Aortic smooth muscle cell (primary cell): ENCODE data around the gene PTK7. TPM values are rescaled to one million over a fixed set of nuclear protein-coding genes. Genes with fewer than 3 reads are reported as not detected.

Experiments used
- total RNA-seq: library from RNA; depleted of rRNA; stranded (reverse); fragments of >200 nt; gene quantifications from 2 replicates; pipeline ENCODE4 v1.2.3, GENCODE V29; 2014

The PTK7 gene
- total RNA-seq = 13.2 and 13.7 TPM in 2 replicates

DNA sequence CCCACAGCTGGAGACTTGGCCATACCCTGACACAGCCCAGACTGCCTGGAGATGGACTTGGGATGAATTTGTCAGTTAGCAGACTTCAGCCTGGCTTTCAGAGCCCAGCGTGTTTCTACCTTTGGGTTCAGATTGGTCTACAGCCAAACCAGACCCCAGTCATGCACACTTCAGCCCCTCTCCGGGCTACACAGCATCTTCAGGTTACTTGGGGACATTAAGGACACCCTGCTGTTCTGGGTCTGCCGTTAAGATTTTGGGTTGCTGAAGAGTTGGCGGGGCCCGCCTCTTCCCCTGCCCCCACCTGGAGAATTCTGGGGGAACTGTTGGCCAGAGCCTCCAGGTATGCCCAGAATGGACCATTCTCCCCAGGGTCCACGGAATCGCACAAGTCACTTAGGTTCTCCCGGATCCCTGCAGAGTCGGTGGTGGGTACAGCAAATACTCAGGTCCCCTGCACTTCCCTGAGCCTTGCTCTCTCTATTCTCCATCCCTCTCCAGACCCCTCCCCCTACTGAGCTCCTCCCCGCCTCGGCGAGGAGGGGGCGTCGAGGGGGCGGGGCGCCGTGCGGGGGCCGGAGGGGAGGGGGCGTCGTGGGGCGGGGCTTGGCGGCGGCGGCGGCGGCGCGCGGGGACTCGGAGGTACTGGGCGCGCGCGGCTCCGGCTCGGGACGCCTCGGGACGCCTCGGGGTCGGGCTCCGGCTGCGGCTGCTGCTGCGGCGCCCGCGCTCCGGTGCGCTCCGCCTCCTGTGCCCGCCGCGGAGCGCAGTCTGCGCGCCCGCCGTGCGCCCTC, at the start of gene PTK7:
TSS of gene PTK7 (plus strand) at position 645 of the 794 bp plus-strand sequence. CDS start 175 bp downstream, outside the sequence.

GRCh38 chr6:43053545-43054205, 22.4 kb upstream of the PTK7 start, which contains the start of gene CUL7:
CUL7 (minus strand) TSS chr6:43053851; CDS start chr6:43052788, 1,063 bp downstream.

DNA sequence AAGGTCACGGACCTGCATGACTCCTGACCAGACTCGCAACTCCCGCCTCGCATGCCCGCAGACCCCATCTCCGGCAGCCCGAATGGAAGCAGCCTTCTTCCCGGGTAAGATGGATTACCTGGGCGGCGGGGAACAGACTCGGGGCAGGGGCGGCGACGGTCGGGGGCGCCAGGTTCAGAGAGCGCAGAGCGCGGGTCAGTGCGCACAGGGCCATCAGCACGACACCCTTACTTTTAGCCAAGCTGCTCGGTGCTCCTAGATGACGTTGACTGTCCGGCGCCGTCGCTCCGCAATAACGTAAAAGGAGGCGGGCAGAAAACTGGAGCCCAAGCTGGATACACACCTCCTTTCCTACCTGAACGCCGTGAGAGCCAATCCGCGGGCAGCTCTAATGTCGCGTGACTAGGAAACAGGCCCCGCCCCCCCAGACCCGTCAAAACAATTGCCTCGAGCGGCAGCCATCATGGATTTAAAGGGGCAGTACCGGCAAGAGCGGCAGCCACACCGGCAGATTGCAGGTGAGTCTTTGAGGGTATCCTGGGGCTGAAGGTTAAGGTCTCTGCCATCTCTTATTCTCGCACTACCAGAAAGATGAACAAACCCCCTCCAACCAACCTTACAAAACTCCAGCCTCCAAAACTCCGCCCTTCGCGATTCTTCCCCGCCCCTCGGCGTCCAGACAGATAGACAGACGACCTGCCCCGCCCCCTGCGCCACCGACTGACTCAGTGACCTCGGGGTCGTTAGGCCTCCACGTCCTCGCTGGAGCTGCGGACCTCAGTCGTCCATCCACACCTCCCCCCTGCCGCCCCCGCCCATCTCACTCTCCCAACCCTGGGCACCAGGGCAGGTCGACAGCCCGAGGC, 16.7 kb upstream of the PTK7 start, which contains the start of the genes KLC4 and MRPL2:
TSS of gene KLC4 (plus strand) at position 464 of the 866 bp plus-strand sequence. CDS start 1,705 bp downstream, outside the sequence.
TSS of gene MRPL2 (minus strand) at position 267 of the 866 bp plus-strand sequence. CDS start at position 214, 53 bp downstream.

DNA sequence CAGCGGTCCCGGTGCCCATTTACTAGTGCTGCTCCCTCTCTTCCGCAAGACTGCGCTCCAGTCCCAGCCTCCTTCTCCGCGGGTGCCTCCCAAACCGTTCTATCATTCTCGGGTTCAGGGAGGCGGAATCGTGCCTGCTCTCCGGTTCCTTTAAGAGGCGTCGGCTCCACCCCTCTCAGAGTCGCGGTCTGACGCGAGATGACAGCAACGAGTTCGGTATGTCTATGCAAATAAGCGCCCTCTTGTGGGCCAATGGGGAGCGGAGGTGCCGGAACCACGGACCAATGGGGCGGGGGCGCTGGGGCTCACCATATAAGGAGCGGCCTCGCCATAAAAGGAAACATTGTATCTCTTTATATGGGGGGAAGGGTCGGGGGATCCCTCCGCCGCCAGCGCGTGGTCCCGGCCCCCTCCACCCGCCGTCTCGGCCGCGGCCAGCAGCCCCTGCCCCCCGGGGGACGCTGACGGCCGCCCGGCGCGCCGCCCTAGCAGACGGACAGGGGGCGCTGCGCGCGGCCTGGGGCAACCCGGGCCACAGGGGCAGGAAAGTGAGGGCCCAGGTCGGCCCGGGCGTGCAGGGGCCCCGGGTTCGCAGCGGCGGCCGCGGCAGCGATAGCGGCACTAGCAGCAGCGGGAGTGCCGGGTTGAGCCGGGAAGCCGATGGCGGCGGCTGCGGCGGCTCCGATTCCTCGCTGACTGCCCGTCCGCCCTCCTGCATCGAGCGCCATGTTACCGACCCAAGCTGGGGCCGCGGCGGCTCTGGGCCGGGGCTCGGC, 95.0 kb downstream of the PTK7 start, which contains the start of gene SRF:
TSS of gene SRF (plus strand) at position 339 of the 776 bp plus-strand sequence. CDS start at position 727, 388 bp downstream.

GRCh38 chr6:43181942-43182860, 106.1 kb downstream of the PTK7 start, which contains the start of gene CUL9:
CUL9 (plus strand) TSS chr6:43182196; CDS start chr6:43184311, 2,115 bp downstream.

Other genes with a start within 250 kb of the PTK7 start
- 78.2 and 79.4 TPM in 2 replicates for gene RPL7L1, start 196.7 kb upstream of the PTK7 start, total RNA-seq
- 0.12 TPM in 1 of 2 replicates, not detected in the other for gene PTCRA, start 160.3 kb upstream of the PTK7 start, total RNA-seq
- 25.8 and 31.8 TPM in 2 replicates for gene CNPY3, start 146.8 kb upstream of the PTK7 start, total RNA-seq
- gene GNMT, start 115.6 kb upstream of the PTK7 start, total RNA-seq = 0.19 TPM in 1 of 2 replicates, not detected in the other
- gene PEX6, start 97.1 kb upstream of the PTK7 start, total RNA-seq = 24.0 and 35.3 TPM in 2 replicates
- 37.7 and 40.0 TPM in 2 replicates for gene PPP2R5D, start 91.7 kb upstream of the PTK7 start, total RNA-seq
- 81.7 and 91.8 TPM in 2 replicates for gene MEA1, start 62.4 kb upstream of the PTK7 start, total RNA-seq
- 78.5 and 82.6 TPM in 2 replicates for gene KLHDC3, start 62.1 kb upstream of the PTK7 start, total RNA-seq
- 100.0 and 110 TPM in 2 replicates for gene RRP36, start 54.7 kb upstream of the PTK7 start, total RNA-seq
- 28.1 and 36.9 TPM in 2 replicates for gene CUL7, start 22.5 kb upstream of the PTK7 start, total RNA-seq
- gene MRPL2, start 16.9 kb upstream of the PTK7 start, total RNA-seq = 15.3 and 16.6 TPM in 2 replicates
- 11.4 and 15.2 TPM in 2 replicates for gene KLC4, start 16.7 kb upstream of the PTK7 start, total RNA-seq
- gene SRF, start 95.0 kb downstream of the PTK7 start, total RNA-seq = 14.5 and 15.7 TPM in 2 replicates
- gene CUL9, start 105.9 kb downstream of the PTK7 start, total RNA-seq = 21.3 and 23.7 TPM in 2 replicates
- gene DNPH1, start 153.2 kb downstream of the PTK7 start, total RNA-seq = 42.3 and 45.3 TPM in 2 replicates
- gene TTBK1, start 167.2 kb downstream of the PTK7 start, total RNA-seq = under 0.01 TPM in 2 replicates
- not detected in 2 replicates for gene SLC22A7, start 221.9 kb downstream of the PTK7 start, total RNA-seq
- gene CRIP3, start 232.5 kb downstream of the PTK7 start, total RNA-seq = 0.13 and 0.19 TPM in 2 replicates